RWPE2 (cell line): ENCODE measurements around the gene PTCHD4.
"Not testable (repeated sequence)": the region's sequence is repeated elsewhere in the genome, so short reads cannot be mapped to it uniquely, and the experiment has no call there.

Source experiments
- ATAC-seq: fragments of 200-7000 bp; cut with Tn5 transposase; 3 replicates; pipeline ENCODE4 v1.9.1; 2021; ENCODE audit warnings: low read depth
- DNase-seq: peaks from one replicate; pipeline ENCODE4 v3.0.0-alpha.2; 2020; ENCODE audit warnings: low spot score
- H3K27ac ChIP-seq: fragments of 450-650 bp; 2 replicates; pipeline ENCODE4 v1.5.1; 2017; ENCODE audit warnings: mild to moderate bottlenecking; ENCODE audit not compliant: poor library complexity, severe bottlenecking
- H3K27me3 ChIP-seq: fragments of 250-450 bp; sonication (Bioruptor Pico); 2 replicates; pipeline ENCODE4 v1.5.1; 2021; ENCODE audit warnings: mild to moderate bottlenecking, moderate library complexity; ENCODE audit not compliant: insufficient read depth, poor library complexity, severe bottlenecking
- H3K36me3 ChIP-seq: fragments of 250-450 bp; sonication (Bioruptor Pico); 2 replicates; pipeline ENCODE4 v1.5.1; 2020; ENCODE audit warnings: low read depth, mild to moderate bottlenecking, moderate library complexity
- H3K4me1 ChIP-seq: fragments of 250-450 bp; sonication (Bioruptor Pico); 2 replicates; pipeline ENCODE4 v1.5.1; 2021; ENCODE audit warnings: mild to moderate bottlenecking, moderate library complexity; ENCODE audit not compliant: insufficient read depth, poor library complexity, severe bottlenecking
- H3K4me3 ChIP-seq: fragments of 250-450 bp; sonication (Bioruptor Pico); 2 replicates; pipeline ENCODE4 v1.5.1; 2021; ENCODE audit warnings: mild to moderate bottlenecking, moderate library complexity; ENCODE audit not compliant: severe bottlenecking
- H3K9me3 ChIP-seq: fragments of 250-450 bp; sonication (Bioruptor Pico); 2 replicates; pipeline ENCODE4 v1.5.1; 2021; ENCODE audit warnings: mild to moderate bottlenecking, moderate library complexity; ENCODE audit not compliant: severe bottlenecking
- CTCF ChIP-seq: fragments of 450-650 bp; IDR thresholded peaks from one replicate; pipeline ENCODE4 v1.5.1; 2017; ENCODE audit warnings: mild to moderate bottlenecking, moderate library complexity; ENCODE audit not compliant: poor library complexity, severe bottlenecking

PTCHD4 gene

GRCh38 chr6:48111575-48111974 is 578 bp upstream of the PTCHD4 start:
- no peak overlapping the region for H3K4me3 ChIP-seq
- DNase-seq (no peak), ATAC-seq (no peak)
- H3K27me3 ChIP-seq: no peaks in the 10 kb centered on the region
- no peaks in the 10 kb centered on the region for H3K36me3 ChIP-seq
- H3K9me3 ChIP-seq: no peaks in the 10 kb centered on the region
- peaks cover 29% of the 10 kb centered on the region for H3K4me1 ChIP-seq
- peak overlapping the region; percentile 78 for H3K27ac ChIP-seq
- TF ChIP-seq CTCF: no peak

- Histone ChIP-seq H3K4me1 (peaks cover 29% of the 10 kb centered on the region), H3K4me3 (peak overlapping the region; percentile 24), H3K27me3 (no peaks in the 10 kb centered on the region), H3K9me3 (no peaks in the 10 kb centered on the region), H3K36me3 (no peaks in the 10 kb centered on the region), H3K27ac (peak overlapping the region; percentile 78)
- ATAC-seq: peak; percentile 9; the same call in 2 of the 3 replicates
- DNase-seq: no peak
- no peak for TF ChIP-seq CTCF
These were observed 408 bp downstream of the PTCHD4 start for GRCh38 chr6:48110436-48111142.

- ATAC-seq: peak; percentile 61
- no peaks in the 10 kb centered on the region for H3K36me3 ChIP-seq
- no peaks in the 10 kb centered on the region for H3K27me3 ChIP-seq
- H3K27ac ChIP-seq: peak overlapping the region; percentile 78
- DNase-seq: no peak
- peaks cover 29% of the 10 kb centered on the region for H3K4me1 ChIP-seq
- H3K4me3 ChIP-seq: peak overlapping the region; percentile 24
- no peak for TF ChIP-seq CTCF
- no peaks in the 10 kb centered on the region for H3K9me3 ChIP-seq
These were observed 1.1 kb downstream of the PTCHD4 start for GRCh38 chr6:48109944-48110343.

- not testable (repeated sequence) for ATAC-seq, H3K27ac ChIP-seq, H3K9me3 ChIP-seq, DNase-seq, H3K27me3 ChIP-seq, H3K36me3 ChIP-seq, H3K4me3 ChIP-seq
- H3K4me1 ChIP-seq: peaks cover 23% of the 10 kb centered on the region
These were observed 8.4 kb downstream of the PTCHD4 start for GRCh38 chr6:48102476-48103195.

- no peaks in the 10 kb centered on the region for H3K27me3 ChIP-seq
- H3K4me3 ChIP-seq: no peak overlapping the region
- TF ChIP-seq CTCF: no peak
- ATAC-seq (peak; percentile 94), DNase-seq (no peak)
- no peaks in the 10 kb centered on the region for H3K9me3 ChIP-seq
- peak overlapping the region; percentile 15 for H3K27ac ChIP-seq
- no peaks in the 10 kb centered on the region for H3K36me3 ChIP-seq
- peaks cover 23% of the 10 kb centered on the region for H3K4me1 ChIP-seq
These were observed 9.7 kb downstream of the PTCHD4 start for GRCh38 chr6:48101290-48101689.
